ENCODE measurements around the gene ATG2B. TPM values are rescaled to one million over a fixed set of nuclear protein-coding genes. Genes with fewer than 3 reads are reported as not detected.

The ATG2B gene
- total and polyA plus RNA-seq, 2 donors (not counting 3 experiments of a cell fraction or from before 2014, with no cell fraction given): 5.9 to 17.8 TPM

GRCh38 chr14:96394047-96394815 lies 31.1 kb upstream of the ATG2B start:
- Histone ChIP-seq H2AFZ (ENCODE audit: low read depth, low read length) (no peak overlapping the region), H3K36me3 (ENCODE audit: control insufficient read depth in 2 of 2, extremely low read depth in 1 of 2, insufficient read depth in 2 of 2, low read length in 2 of 2) (no peaks in the 10 kb centered on the region), H3K9me1 (replicated peaks; ENCODE audit: control insufficient read depth, extremely low read depth, insufficient read depth, low read length) (no peaks in the 10 kb centered on the region), H3K9me3 (replicated peaks; ENCODE audit: control insufficient read depth, insufficient read depth, low read length) (no peaks in the 10 kb centered on the region), H3K27me3 (ENCODE audit: control insufficient read depth in 2 of 2, insufficient read depth in 2 of 2, low read length in 2 of 2) (peaks cover 0 to 2% of the 10 kb centered on the region in 2 experiments), H3K27ac (ENCODE audit: insufficient read depth, low read depth, low read length) (no peak overlapping the region), H3K9ac (replicated peaks; ENCODE audit: extremely low read depth, insufficient read depth, low read length) (no peak overlapping the region), H4K20me1 (replicated peaks; ENCODE audit: control insufficient read depth, extremely low read depth, insufficient read depth, low read length) (no peaks in the 10 kb centered on the region), H3K4me3 (replicated peaks in 1 of 3; ENCODE audit: insufficient read depth in 1 of 3, low read depth in 1 of 3, low read length in 3 of 3) (no peak overlapping the region), H3K4me2 (ENCODE audit: insufficient read depth, low read length) (no peak overlapping the region), H3K79me2 (ENCODE audit: control insufficient read depth, insufficient read depth, low read length) (no peaks in the 10 kb centered on the region), H3K4me1 (ENCODE audit: control insufficient read depth, extremely low read depth, insufficient read depth, low read length) (peaks cover 7% of the 10 kb centered on the region)
- intact Hi-C loops (cut with micrococcal nuclease) (no loop called here), dilution Hi-C loops (cut with MboI; ENCODE audit: extremely low pct_ligation_motif_present, low sequenced_read_pairs) (no loop called here)
- no peak for DNase-seq (ENCODE audit: low read depth, low spot score)
- FAIRE-seq: no peak
- TF ChIP-seq JUN (IDR thresholded peaks at IDR 0.05; ENCODE audit: borderline replicate concordance, insufficient read depth, insufficient read length, low read depth) (no peak), GATA2 (IDR thresholded peaks at IDR 0.05; ENCODE audit: insufficient read depth, insufficient read length, low read depth, low read length) (no peak), CTCF (IDR thresholded peaks at IDR 0.05; ENCODE audit: extremely low read depth in 1 of 2, insufficient read depth in 1 of 2, low read depth in 1 of 2, low read length in 2 of 2) (no peak), MAX (IDR thresholded peaks at IDR 0.05; ENCODE audit: insufficient read depth, insufficient read length) (no peak), EZH2 (IDR thresholded peaks at IDR 0.05; ENCODE audit: borderline replicate concordance, low read depth, low read length, severe bottlenecking) (no peak), POLR2AphosphoS5 (IDR thresholded peaks at IDR 0.05; ENCODE audit: insufficient read depth, low read depth, low read length) (no peak), FOS (IDR thresholded peaks at IDR 0.05; ENCODE audit: borderline replicate concordance, insufficient read depth, low read length) (no peak), POLR2A (IDR thresholded peaks at IDR 0.05; ENCODE audit: low read depth, low read length) (no peak), MYC (IDR thresholded peaks at IDR 0.05; ENCODE audit: low read depth, low read length) (no peak)
- ChIA-PET CTCF (no interaction called here), POLR2A (no interaction called here)
- BruUV-seq (replicated peaks): no TSS peak

All from endothelial cell of umbilical vein (primary cell).